MM.1S (cell line): ENCODE measurements around the gene PLEKHJ1.

ENCODE experiments used
- DNase-seq: peaks from one replicate; pipeline ENCODE4 v3.0.0-alpha.2; 2015
- H2AFZ ChIP-seq: fragments of 300-600 bp; sonication (generic); 2 replicates; pipeline ENCODE4 v1.6.0; 2016; ENCODE audit warnings: antibody characterized with exemption, low read length
- H3F3A ChIP-seq: fragments of 300-600 bp; sonication (generic); 2 replicates; pipeline ENCODE4 v1.6.1; 2016; ENCODE audit warnings: mild to moderate bottlenecking, antibody characterized with exemption, low read length, moderate library complexity, mixed read lengths; ENCODE audit not compliant: insufficient read depth
- H3K27ac ChIP-seq: fragments of 300-600 bp; sonication (generic); 2 replicates; pipeline ENCODE4 v1.5.1; 2016; ENCODE audit warnings: mild to moderate bottlenecking, low read length
- H3K27me3 ChIP-seq: fragments of 300-600 bp; sonication (generic); replicated peaks from 2 replicates; pipeline ENCODE4 v1.6.0; 2016; ENCODE audit warnings: low read length; ENCODE audit not compliant: insufficient read depth
- H3K36me3 ChIP-seq: fragments of 300-600 bp; sonication (generic); replicated peaks from 2 replicates; pipeline ENCODE4 v1.6.1; 2016; ENCODE audit warnings: mild to moderate bottlenecking, low read length, mixed read lengths; ENCODE audit not compliant: insufficient read depth
- H3K4me1 ChIP-seq: fragments of 300-600 bp; sonication (generic); 2 replicates; pipeline ENCODE4 v1.6.1; 2016; ENCODE audit warnings: low read length, mixed read lengths
- H3K4me2 ChIP-seq: fragments of 300-600 bp; sonication (generic); 2 replicates; pipeline ENCODE4 v1.6.0; 2016; ENCODE audit warnings: low read depth, low read length
- H3K4me3 ChIP-seq: fragments of 300-600 bp; sonication (generic); 2 replicates; pipeline ENCODE4 v1.5.1; 2016; ENCODE audit warnings: low read length, mixed read lengths
- H3K79me2 ChIP-seq: fragments of 300-600 bp; sonication (generic); 2 replicates; pipeline ENCODE4 v1.6.1; 2016; ENCODE audit warnings: mixed run types, low read length, mixed read lengths
- H3K9ac ChIP-seq: fragments of 300-600 bp; sonication (generic); 2 replicates; pipeline ENCODE4 v1.6.1; 2016; ENCODE audit warnings: low read length, mixed read lengths
- H3K9me2 ChIP-seq: fragments of 300-600 bp; sonication (generic); replicated peaks from 2 replicates; pipeline ENCODE4 v1.6.1; 2016; ENCODE audit warnings: mild to moderate bottlenecking, low read length, mixed read lengths; ENCODE audit not compliant: insufficient read depth
- H3K9me3 ChIP-seq: fragments of 300-600 bp; sonication (generic); replicated peaks from 2 replicates; pipeline ENCODE4 v1.6.1; 2016; ENCODE audit warnings: mild to moderate bottlenecking, low read length, mixed read lengths; ENCODE audit not compliant: insufficient read depth
- H4K20me1 ChIP-seq: fragments of 300-600 bp; sonication (generic); 2 replicates; pipeline ENCODE4 v1.6.1; 2016; ENCODE audit warnings: mild to moderate bottlenecking, low read length, moderate library complexity, mixed read lengths; ENCODE audit not compliant: insufficient read depth
- EZH2 ChIP-seq: fragments of 300-600 bp; sonication (generic); optimal IDR thresholded peaks from 2 replicates; pipeline ENCODE3; 2017; ENCODE audit warnings: low read depth, mild to moderate bottlenecking, antibody characterized with exemption, low read length, mixed read lengths
- EZH2phosphoT487 ChIP-seq: fragments of 300-600 bp; sonication (generic); IDR thresholded peaks from 2 replicates; pipeline ENCODE4 v1.6.1; 2018; ENCODE audit warnings: antibody characterized with exemption, low read length
- TF ChIP-seq, protein P1 (sequence below): fragments of 300-600 bp; sonication (generic); IDR thresholded peaks from 2 replicates; pipeline ENCODE4 v1.5.1; 2016; ENCODE audit warnings: antibody characterized with exemption, low read length, mixed read lengths

PLEKHJ1 gene

DNA sequence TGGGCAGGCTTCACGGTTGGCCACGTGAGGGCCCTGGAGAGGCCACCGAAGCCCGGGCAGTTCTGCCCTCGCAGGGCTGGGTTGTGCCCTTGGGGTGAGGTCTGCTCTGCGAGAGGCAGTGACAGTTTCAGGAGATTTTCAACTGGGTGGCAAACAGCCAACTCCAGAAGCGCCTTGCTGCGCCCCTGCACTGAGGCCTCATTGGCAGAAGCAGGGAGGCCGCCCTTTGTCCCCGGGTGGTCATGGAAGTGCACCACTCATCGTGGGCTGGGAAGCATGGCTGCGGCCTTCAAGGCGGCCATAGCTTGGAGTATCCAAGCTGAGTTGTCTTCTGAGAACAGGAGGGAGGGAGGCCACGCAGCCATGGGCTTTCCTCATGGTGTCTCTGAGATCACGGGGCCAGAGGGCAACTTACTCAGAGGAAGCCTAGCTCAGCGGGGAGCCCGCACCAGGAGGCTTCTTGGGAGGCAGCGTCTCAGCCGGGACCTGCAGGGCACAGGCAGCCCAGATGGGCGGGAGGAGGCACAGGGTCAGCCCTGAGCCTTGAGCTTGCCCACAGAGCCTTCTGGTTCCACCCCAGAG is 14.8 kb downstream of the PLEKHJ1 start:
- Histone ChIP-seq H3F3A (no peaks in the 10 kb centered on the region), H3K27me3 (no peaks in the 10 kb centered on the region), H3K9me3 (no peaks in the 10 kb centered on the region), H3K79me2 (peaks cover 48% of the 10 kb centered on the region), H3K4me3 (no peak overlapping the region), H3K27ac (no peak overlapping the region), H3K9me2 (no peaks in the 10 kb centered on the region), H4K20me1 (no peaks in the 10 kb centered on the region), H3K9ac (no peak overlapping the region), H2AFZ (no peak overlapping the region), H3K4me1 (no peaks in the 10 kb centered on the region), H3K36me3 (peaks cover 40% of the 10 kb centered on the region), H3K4me2 (no peak overlapping the region)
- DNase-seq = no peak
- TF ChIP-seq EZH2phosphoT487 (no peak), EZH2 (no peak)
- TF ChIP-seq, protein P1, sequence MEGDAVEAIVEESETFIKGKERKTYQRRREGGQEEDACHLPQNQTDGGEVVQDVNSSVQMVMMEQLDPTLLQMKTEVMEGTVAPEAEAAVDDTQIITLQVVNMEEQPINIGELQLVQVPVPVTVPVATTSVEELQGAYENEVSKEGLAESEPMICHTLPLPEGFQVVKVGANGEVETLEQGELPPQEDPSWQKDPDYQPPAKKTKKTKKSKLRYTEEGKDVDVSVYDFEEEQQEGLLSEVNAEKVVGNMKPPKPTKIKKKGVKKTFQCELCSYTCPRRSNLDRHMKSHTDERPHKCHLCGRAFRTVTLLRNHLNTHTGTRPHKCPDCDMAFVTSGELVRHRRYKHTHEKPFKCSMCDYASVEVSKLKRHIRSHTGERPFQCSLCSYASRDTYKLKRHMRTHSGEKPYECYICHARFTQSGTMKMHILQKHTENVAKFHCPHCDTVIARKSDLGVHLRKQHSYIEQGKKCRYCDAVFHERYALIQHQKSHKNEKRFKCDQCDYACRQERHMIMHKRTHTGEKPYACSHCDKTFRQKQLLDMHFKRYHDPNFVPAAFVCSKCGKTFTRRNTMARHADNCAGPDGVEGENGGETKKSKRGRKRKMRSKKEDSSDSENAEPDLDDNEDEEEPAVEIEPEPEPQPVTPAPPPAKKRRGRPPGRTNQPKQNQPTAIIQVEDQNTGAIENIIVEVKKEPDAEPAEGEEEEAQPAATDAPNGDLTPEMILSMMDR = no peak

- Histone ChIP-seq H3F3A (no peaks in the 10 kb centered on the region), H3K79me2 (peaks cover 46% of the 10 kb centered on the region), H3K4me2 (no peak overlapping the region), H3K27ac (no peak overlapping the region), H3K4me1 (no peaks in the 10 kb centered on the region), H2AFZ (no peak overlapping the region), H3K9me2 (no peaks in the 10 kb centered on the region), H3K4me3 (no peak overlapping the region), H3K27me3 (no peaks in the 10 kb centered on the region), H3K9me3 (no peaks in the 10 kb centered on the region), H3K9ac (no peak overlapping the region), H4K20me1 (no peaks in the 10 kb centered on the region), H3K36me3 (peaks cover 39% of the 10 kb centered on the region)
- DNase-seq = no peak
- TF ChIP-seq, protein P1 = no peak
- TF ChIP-seq EZH2 (no peak), EZH2phosphoT487 (no peak)
Measured at GRCh38 chr19:2219726-2220125, 16.4 kb downstream of the PLEKHJ1 start.

DNA sequence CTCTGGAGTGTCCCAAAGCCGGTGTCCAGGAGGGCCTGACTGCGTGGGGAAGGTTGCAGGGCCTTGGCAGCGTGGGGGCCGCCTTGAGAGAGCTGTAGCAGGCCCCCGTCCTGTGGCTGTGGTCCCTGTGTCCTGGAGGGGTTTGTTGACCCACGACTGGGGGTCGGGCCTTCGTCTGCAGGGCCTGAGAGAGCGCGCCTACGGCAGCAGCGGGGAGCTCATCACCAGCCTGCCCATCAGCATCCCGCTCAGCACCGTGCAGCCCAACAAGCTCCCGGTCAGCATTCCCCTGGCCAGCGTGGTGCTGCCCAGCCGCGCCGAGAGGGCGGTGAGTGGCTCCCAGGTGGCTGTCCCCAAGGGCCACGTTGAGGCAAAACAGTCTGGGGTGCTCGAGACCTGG is 18.5 kb downstream of the PLEKHJ1 start:
- Histone ChIP-seq H3K9me2 (no peaks in the 10 kb centered on the region), H3K79me2 (peaks cover 59% of the 10 kb centered on the region), H3K27me3 (no peaks in the 10 kb centered on the region), H3K9me3 (no peaks in the 10 kb centered on the region), H3F3A (no peaks in the 10 kb centered on the region), H3K36me3 (peaks cover 47% of the 10 kb centered on the region), H2AFZ (no peak overlapping the region), H3K9ac (no peak overlapping the region), H3K4me2 (no peak overlapping the region), H3K4me3 (no peak overlapping the region), H4K20me1 (no peaks in the 10 kb centered on the region), H3K4me1 (no peaks in the 10 kb centered on the region), H3K27ac (no peak overlapping the region)
- TF ChIP-seq EZH2 (no peak), EZH2phosphoT487 (no peak)
- no peak for DNase-seq

GRCh38 chr19:2216361-2217225 is 19.5 kb downstream of the PLEKHJ1 start:
- H3K4me2 ChIP-seq = no peak overlapping the region

More at GRCh38 chr19:2216361-2217225, 19.5 kb downstream of the PLEKHJ1 start:
- no peak overlapping the region for H2AFZ ChIP-seq
- no peak overlapping the region for H3K27ac ChIP-seq
- H3K27me3 ChIP-seq = no peaks in the 10 kb centered on the region
- H3K4me3 ChIP-seq = no peak overlapping the region
- H3K9ac ChIP-seq = no peak overlapping the region
- H3F3A ChIP-seq = no peaks in the 10 kb centered on the region
- H3K4me1 ChIP-seq = no peaks in the 10 kb centered on the region
- DNase-seq = no peak
- H3K9me2 ChIP-seq = no peaks in the 10 kb centered on the region
- peaks cover 47% of the 10 kb centered on the region for H3K36me3 ChIP-seq
- H4K20me1 ChIP-seq = no peaks in the 10 kb centered on the region
- no peak for TF ChIP-seq EZH2
- TF ChIP-seq EZH2phosphoT487 = no peak
- TF ChIP-seq, protein P1 = no peak
- no peaks in the 10 kb centered on the region for H3K9me3 ChIP-seq
- peaks cover 57% of the 10 kb centered on the region for H3K79me2 ChIP-seq
